Measurements from ENCODE around the gene ULK3.
"Not testable (repeated sequence)": the region's sequence is repeated elsewhere in the genome, so short reads cannot be mapped to it uniquely, and the experiment has no call there.

Gene ULK3

DNA sequence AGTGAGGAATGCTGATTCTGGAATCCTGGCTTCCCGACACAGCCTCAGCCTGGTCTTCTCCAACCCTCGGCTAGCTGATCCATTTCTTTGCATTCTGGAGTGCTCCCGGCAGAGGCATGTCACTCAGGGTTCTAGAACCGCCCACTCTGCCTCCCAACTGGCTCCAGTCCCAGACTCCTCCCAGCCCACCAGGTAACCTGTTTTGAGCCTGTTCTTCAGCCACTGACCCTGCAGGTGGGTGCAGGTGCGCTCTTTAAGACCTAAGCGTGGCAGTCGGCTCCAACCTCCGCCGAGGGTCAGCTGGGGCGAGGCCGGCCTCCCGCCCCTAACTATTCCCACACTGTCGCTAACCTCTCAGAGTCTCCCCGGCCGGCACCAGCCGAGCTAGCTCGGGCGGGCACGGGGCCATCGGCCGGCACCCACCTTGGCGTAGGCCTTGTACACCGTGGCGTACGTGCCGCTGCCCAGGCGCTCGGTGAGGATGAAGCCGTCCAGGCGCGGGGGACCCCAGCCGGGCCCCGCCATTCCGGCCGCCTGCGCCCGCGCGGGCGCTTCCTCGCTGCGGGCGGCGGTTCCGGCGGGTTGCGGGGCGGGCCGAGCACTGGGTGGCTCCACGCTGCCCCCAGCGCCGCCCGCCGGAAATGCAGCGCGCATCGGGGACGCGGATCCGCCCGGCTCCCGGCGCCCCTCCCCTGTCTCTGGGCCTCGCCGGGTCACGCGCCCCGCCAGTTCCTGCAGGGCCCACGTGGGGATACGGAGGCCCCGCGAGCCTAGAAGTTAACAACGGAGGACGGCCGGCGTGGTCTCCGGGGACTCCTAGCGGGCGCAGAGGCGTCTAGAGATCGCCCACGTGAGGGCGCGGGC lies at the start of gene ULK3:
ULK3 (minus strand) TSS at position 576 of the 864 bp plus-strand sequence; CDS start at position 525, 51 bp downstream.
- peak; percentile 95 for DNase-seq (ENCODE audit: low spot score)

DNA sequence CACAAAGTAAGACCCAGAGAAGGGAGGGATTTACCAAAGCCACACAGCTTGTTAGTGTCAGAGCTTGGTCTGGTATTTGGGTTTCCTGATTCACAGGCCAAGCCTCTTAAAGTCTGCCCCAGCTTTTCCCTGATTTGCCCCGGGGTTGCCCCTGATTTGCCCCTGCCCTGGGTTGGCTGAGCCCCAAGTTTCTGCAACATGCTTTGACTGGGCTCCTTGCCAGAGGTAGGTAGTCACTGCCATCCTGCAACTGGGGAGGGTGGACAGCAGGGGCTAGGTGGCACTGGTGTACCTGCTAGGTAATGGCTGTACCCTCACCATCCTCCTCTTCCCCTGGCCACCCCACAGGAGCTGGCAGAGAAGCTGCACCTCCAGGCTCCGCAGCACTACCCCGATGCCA lies 49.4 kb upstream of the ULK3 start:
- DNase-seq (ENCODE audit: low spot score), result no peak

GRCh38 chr15:74891469-74891868 lies 48.5 kb upstream of the ULK3 start:
- no peak for DNase-seq (ENCODE audit: low spot score)

DNA sequence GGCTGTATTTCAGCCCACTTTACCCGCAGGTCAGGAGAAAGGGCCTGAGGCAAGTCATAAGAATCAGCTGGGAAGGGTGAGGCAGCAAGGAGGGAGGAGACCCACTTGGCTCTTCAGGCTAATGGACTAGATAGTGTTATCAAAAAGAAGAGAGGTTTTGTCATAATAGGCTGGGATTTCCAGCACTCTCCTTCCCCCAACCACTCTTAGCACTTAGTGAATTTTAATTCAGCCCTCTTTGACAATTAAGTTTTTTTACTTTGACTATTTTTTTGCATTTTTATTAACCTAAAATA lies 47.7 kb upstream of the ULK3 start:
- DNase-seq (ENCODE audit: low spot score), result no peak

GRCh38 chr15:74889883-74890664 lies 47.1 kb upstream of the ULK3 start, which contains the start of gene MPI:
MPI (plus strand) TSS chr15:74890042; CDS start chr15:74890074, 32 bp downstream.
- peak; percentile 91 for DNase-seq (ENCODE audit: low spot score)

DNA sequence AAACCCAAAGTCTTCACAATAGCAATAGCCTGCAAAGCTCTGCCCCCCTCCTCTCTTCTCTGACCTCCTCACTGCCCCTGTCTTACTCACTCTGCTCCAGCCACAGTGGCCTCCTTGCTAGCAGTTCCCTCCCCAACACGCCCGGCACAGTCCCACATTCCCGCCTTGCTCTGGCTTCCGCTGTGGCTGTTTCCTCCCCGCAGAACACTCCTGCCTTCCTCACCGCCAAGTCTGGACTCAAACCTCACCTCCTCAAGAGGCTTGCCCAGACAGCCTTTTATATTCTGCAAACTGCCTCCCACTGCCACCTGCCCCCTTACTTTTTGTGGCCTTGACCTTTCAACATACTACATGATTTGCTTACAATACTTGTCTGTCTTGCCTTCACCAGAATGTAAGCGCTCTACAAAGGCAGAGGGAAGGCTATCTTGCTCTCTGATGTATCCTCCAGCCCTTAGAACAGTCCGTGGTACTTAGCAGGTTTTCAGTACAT lies 46.5 kb upstream of the ULK3 start:
- DNase-seq (ENCODE audit: low spot score), result no peak

- DNase-seq (ENCODE audit: low spot score), result no peak
Observed at GRCh38 chr15:74888716-74889115, 45.8 kb upstream of the ULK3 start.

- not testable (repeated sequence) for DNase-seq (ENCODE audit: low spot score)
Observed at GRCh38 chr15:74887537-74888193, 44.7 kb upstream of the ULK3 start.

GRCh38 chr15:74885461-74885860 lies 42.5 kb upstream of the ULK3 start:
- no peak for DNase-seq (ENCODE audit: low spot score)

DNA sequence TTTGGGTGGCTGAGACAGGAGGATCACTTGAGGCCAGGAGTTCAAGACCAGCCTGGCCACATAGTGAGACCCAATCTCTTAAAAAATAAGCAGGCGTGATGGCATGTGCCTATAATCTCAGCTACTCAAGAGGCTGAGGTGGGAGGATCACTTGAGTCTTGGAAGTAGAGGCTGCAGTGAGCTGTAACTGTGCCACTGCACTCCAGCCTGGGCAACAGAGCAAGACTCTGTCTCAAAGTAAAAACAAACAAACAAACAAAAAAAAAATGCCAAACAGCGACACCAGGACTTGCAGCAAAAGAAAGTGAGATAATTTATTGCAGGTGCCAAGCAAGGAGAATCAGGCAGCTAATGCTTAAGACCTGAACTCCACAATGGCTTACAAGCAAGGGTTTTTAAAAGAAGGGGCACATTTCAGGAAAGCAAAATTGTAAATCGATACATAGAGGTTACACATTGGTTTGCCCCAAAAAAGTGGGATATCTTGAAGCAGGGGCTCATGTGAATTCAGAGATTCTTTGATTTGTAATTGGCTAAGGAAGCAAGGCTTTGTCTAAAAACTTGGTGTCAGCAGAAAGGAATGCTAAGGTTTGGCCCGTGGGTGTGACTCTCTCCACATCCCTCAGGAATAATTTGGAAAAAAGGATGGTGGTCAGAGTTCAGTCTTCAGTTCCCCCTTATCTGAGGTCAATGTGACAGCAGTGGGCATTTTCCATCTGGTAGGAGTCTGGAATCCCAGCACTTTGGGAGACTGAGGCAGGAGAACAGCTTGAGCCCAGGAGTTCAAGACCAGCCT lies 41.7 kb upstream of the ULK3 start:
- DNase-seq (ENCODE audit: low spot score), result no peak

DNA sequence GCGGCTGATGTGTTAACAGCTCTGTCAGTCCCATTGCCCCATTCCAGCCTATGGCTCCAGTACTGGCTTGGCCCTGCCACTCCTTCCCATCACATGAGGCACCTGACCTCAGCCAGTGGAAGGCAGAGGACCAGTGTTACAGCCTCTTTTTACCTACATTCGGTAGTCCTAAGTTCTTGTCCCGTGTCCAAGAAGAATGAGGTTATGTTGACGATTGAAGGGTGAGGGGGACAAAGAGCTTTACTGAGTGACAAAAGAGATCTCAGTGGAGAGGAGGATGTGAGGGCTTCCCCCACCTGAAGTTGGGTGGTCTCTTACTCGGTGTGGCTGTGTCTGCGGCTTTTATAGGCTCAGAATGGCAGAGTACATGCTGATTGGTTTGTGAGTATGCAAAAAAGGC lies 39.6 kb upstream of the ULK3 start:
- DNase-seq (ENCODE audit: low spot score), result no peak

- DNase-seq (ENCODE audit: low spot score), result no peak
Observed at GRCh38 chr15:74878273-74878672, 35.3 kb upstream of the ULK3 start.

- DNase-seq (ENCODE audit: low spot score), result peak; percentile 27
Observed at GRCh38 chr15:74873756-74874424, 30.9 kb upstream of the ULK3 start.

DNA sequence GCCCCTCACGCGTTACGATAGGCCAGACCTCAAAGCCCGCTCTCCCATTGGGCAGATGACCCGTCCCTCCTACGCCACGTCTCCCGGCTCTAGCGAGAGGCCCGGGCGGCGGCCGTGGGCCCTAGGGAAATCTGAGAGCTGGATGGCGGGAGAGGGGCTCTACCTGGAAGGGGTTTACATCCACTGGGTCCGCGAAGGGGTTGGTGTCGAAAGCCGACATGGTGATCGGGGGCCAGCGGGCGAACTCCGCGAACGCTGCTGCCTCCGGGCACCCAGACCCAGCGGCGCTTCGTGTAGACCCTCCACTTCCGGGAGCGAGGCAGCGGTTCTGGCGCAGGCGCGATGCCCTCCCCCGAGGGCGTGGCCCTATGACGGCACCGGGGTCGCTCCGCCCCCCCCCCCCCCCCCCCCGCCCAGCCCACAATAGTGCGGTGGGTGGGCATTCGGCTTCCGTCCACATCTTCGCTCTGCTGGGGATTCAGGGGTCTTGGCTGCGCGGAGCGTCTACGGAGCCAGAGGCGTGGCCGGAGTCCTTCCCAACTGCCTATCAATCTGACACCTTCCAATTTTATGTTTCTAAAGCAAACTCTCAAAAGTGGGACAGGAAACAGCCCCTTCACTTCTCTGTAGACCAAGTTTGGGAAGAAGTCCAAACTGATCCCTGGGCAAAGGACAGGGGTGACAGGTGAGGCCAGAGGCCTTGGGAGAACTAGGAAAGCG lies 30.2 kb upstream of the ULK3 start, which contains the start of gene SCAMP2:
SCAMP2 (minus strand) TSS at position 330 of the 720 bp plus-strand sequence; CDS start at position 220, 110 bp downstream.
- DNase-seq (ENCODE audit: low spot score), result peak; percentile 96

DNA sequence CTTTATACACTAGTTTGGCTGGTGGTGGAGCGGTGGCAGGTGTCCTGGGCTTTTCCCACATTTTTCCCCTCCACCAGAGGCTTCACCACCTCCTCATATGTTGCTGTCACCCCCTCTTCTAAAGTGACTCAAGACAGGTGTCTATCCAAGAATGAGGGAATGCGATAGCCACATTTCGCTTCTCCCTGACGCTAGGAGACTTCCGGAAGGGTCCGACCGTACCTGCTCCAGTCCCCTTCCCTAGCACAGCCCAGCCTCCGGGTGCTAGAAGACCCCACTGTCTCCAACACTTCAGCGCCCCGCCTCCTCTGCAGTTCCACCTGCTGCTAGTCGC lies 29.7 kb upstream of the ULK3 start:
- DNase-seq (ENCODE audit: low spot score), result no peak

- DNase-seq (ENCODE audit: low spot score), result no peak
Observed at GRCh38 chr15:74870436-74871215, 27.7 kb upstream of the ULK3 start.

DNA sequence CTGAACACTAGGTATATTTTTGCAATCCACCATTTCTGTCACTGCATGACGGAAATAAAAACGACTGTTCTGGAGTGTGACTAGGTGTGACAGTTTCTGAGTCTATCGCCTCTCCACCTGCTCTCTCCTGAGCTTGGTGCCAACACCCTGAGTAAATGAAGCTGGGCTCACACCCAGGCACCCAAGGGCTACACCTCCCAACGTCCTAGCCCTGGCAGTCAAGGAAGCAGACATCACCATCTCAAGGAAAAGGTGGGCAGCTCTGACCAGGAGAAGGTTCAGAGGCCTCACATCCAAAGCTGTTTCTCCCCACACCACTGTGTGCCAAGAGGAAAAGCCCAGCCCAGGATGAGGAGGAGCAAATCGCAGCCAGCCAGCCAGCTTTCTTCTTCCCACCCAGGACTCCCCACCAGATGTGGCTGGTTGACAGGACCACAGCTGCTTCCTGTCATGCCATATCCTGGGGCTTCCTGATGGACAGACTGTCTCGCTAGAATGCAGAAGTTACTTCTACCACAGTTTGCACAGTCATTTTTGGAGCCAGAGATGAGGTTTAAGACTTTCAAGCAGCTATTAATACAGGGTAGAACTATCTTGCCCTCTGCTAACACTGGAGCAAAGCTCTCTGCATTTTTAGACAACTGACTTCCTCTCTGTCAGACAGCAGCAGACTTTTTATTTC lies 26.9 kb upstream of the ULK3 start:
- no peak for DNase-seq (ENCODE audit: low spot score)

GRCh38 chr15:74869372-74869725 lies 26.4 kb upstream of the ULK3 start:
- no peak for DNase-seq (ENCODE audit: low spot score)

- peak; percentile 50 for DNase-seq (ENCODE audit: low spot score)
Observed at GRCh38 chr15:74868059-74868458, 25.1 kb upstream of the ULK3 start.
